Gastrocnemius medialis (tissue), 4 donors: Measurements from ENCODE around the gene GNAQ.

Source experiments
- CTCF ChIP-seq, 5 experiments: fragments of 450-650 bp in 3 of 5; fragments of 200-600 bp in 2 of 5; sonication (generic) in 2 of 5; IDR thresholded peaks in 4 of 5; conservative IDR thresholded peaks in 1 of 5; 1 replicate in 4 of 5; 2 replicates in 1 of 5; pipeline ENCODE4 v1.5.1; 2016 to 2019; ENCODE audit warnings: antibody characterized with exemption in 5 of 5, mild to moderate bottlenecking in 3 of 5, moderate library complexity in 3 of 5
- POLR2A ChIP-seq, 2 donors: fragments of 450-650 bp; IDR thresholded peaks; one replicate each; pipeline ENCODE4 v1.6.1; 2017; ENCODE audit warnings: antibody characterized with exemption in 2 of 2, mild to moderate bottlenecking in 2 of 2, moderate library complexity in 2 of 2

- no peak for TF ChIP-seq CTCF (IDR thresholded peaks at IDR 0.05 in 4 of 5, conservative IDR thresholded peaks at IDR 0.05 in 1 of 5)
- no peak for TF ChIP-seq POLR2A (IDR thresholded peaks at IDR 0.05)
Observed at GRCh38 chr9:77968506-77968905, 63.1 kb downstream of the GNAQ start.
